CD4-positive, alpha-beta T cell treated with Interleukin-15 for 1 hour (primary cell): ENCODE results near the gene MIEN1.
"Not testable (repeated sequence)": the region's sequence is repeated elsewhere in the genome, so short reads cannot be mapped to it uniquely, and the experiment has no call there.

ENCODE experiments used
- DNase-seq: peaks from one replicate; pipeline ENCODE4 v3.0.0-alpha.2; 2020

MIEN1 gene

GRCh38 chr17:39715375-39716072, 14.8 kb downstream of the MIEN1 start:
- no peak for DNase-seq

GRCh38 chr17:39714234-39714633, 16.1 kb downstream of the MIEN1 start:
- no peak for DNase-seq

- DNase-seq = no peak
These were observed 18.5 kb downstream of the MIEN1 start for GRCh38 chr17:39711851-39712250.

GRCh38 chr17:39711071-39711470, 19.3 kb downstream of the MIEN1 start:
- not testable (repeated sequence) for DNase-seq

GRCh38 chr17:39709998-39710964, 20.1 kb downstream of the MIEN1 start:
- DNase-seq = no peak

- no peak for DNase-seq
These were observed 20.9 kb downstream of the MIEN1 start for GRCh38 chr17:39709319-39709997.

GRCh38 chr17:39706921-39707337, 23.4 kb downstream of the MIEN1 start:
- no peak for DNase-seq

GRCh38 chr17:39706383-39706782, 23.9 kb downstream of the MIEN1 start:
- no peak for DNase-seq

- DNase-seq = no peak
These were observed 24.5 kb downstream of the MIEN1 start for GRCh38 chr17:39705786-39706348.

- DNase-seq = no peak
These were observed 25.3 kb downstream of the MIEN1 start for GRCh38 chr17:39704821-39705551.

- no peak for DNase-seq
These were observed 26.4 kb downstream of the MIEN1 start for GRCh38 chr17:39703913-39704312.

GRCh38 chr17:39702901-39703893, 27.1 kb downstream of the MIEN1 start:
- no peak for DNase-seq

- DNase-seq = no peak
These were observed 28.4 kb downstream of the MIEN1 start for GRCh38 chr17:39701784-39702422.

GRCh38 chr17:39701012-39701783, 29.1 kb downstream of the MIEN1 start:
- DNase-seq = no peak

GRCh38 chr17:39700148-39700987, 30.0 kb downstream of the MIEN1 start:
- no peak for DNase-seq

- no peak for DNase-seq
These were observed 30.5 kb downstream of the MIEN1 start, which contains the start of gene ERBB2 for GRCh38 chr17:39699818-39700147. ERBB2 (plus strand) TSS chr17:39700064; CDS start chr17:39700239, 175 bp downstream.

- DNase-seq = not testable (repeated sequence)
These were observed 31.0 kb downstream of the MIEN1 start for GRCh38 chr17:39699157-39699817.

- no peak for DNase-seq
These were observed 32.4 kb downstream of the MIEN1 start for GRCh38 chr17:39697961-39698360.
